Activated CD4-positive, alpha-beta T cell treated with anti-CD3 and anti-CD28 coated beads, Interleukin-10, Interleukin-2, amounts not matched to agents 100 ng/mL and 50 ng/mL, durations not matched to agents 16 hours and 8 hours (primary cell): ENCODE results near the gene ENTREP3.
"Not testable (repeated sequence)": the region's sequence is repeated elsewhere in the genome, so short reads cannot be mapped to it uniquely, and the experiment has no call there.

Source experiments
- DNase-seq: peaks from one replicate; pipeline ENCODE4 v3.0.0-alpha.2; 2020

The ENTREP3 gene

GRCh38 chr1:155255243-155256007, at the start of gene ENTREP3:
TSS of gene ENTREP3 (minus strand) at chr1:155255483. CDS start at chr1:155254877, 606 bp downstream.
- peak; percentile 88 for DNase-seq

- no peak for DNase-seq
Observed at GRCh38 chr1:155304558-155305063, 49.3 kb upstream of the ENTREP3 start.

GRCh38 chr1:155301342-155301841, 46.1 kb upstream of the ENTREP3 start, which contains the start of gene PKLR:
TSS of gene PKLR (minus strand) at chr1:155301438. CDS start at chr1:155301395, 43 bp downstream.
- DNase-seq, result no peak

- no peak for DNase-seq
Observed at GRCh38 chr1:155300553-155301329, 45.5 kb upstream of the ENTREP3 start.

GRCh38 chr1:155300024-155300423, 44.7 kb upstream of the ENTREP3 start:
- DNase-seq, result no peak

- DNase-seq, result no peak
Observed at GRCh38 chr1:155297384-155297783, 42.1 kb upstream of the ENTREP3 start.

GRCh38 chr1:155296661-155297060, 41.4 kb upstream of the ENTREP3 start:
- no peak for DNase-seq

- DNase-seq, result no peak
Observed at GRCh38 chr1:155295942-155296267, 40.6 kb upstream of the ENTREP3 start.

GRCh38 chr1:155295183-155295941, 40.1 kb upstream of the ENTREP3 start:
- DNase-seq, result no peak

GRCh38 chr1:155294520-155295182, 39.4 kb upstream of the ENTREP3 start:
- DNase-seq, result no peak

- DNase-seq, result no peak
Observed at GRCh38 chr1:155293086-155293749, 37.9 kb upstream of the ENTREP3 start.

- not testable (repeated sequence) for DNase-seq
Observed at GRCh38 chr1:155291006-155291405, 35.7 kb upstream of the ENTREP3 start.

- no peak for DNase-seq
Observed at GRCh38 chr1:155287987-155288543, 32.8 kb upstream of the ENTREP3 start.

GRCh38 chr1:155286544-155286943, 31.3 kb upstream of the ENTREP3 start:
- DNase-seq, result no peak

GRCh38 chr1:155285631-155286044, 30.4 kb upstream of the ENTREP3 start:
- DNase-seq, result no peak

GRCh38 chr1:155285063-155285462, 29.8 kb upstream of the ENTREP3 start:
- no peak for DNase-seq

GRCh38 chr1:155284476-155284875, 29.2 kb upstream of the ENTREP3 start:
- DNase-seq, result no peak

GRCh38 chr1:155282488-155283091, 27.3 kb upstream of the ENTREP3 start:
- no peak for DNase-seq

GRCh38 chr1:155279268-155279667, 24.0 kb upstream of the ENTREP3 start:
- no peak for DNase-seq

GRCh38 chr1:155278689-155279160, 23.4 kb upstream of the ENTREP3 start:
- no peak for DNase-seq
